ENCODE results near the gene DVL1.

GRCh38 chr1:1337793-1338147 lies 11.4 kb downstream of the DVL1 start:
- TF ChIP-seq GATA1 (IDR thresholded peaks at IDR 0.05; ENCODE audit: low read depth, low read length) (no peak), POLR2A (IDR thresholded peaks at IDR 0.05; ENCODE audit: low read length) (no peak)

All from erythroblast (primary cell).